Sigmoid colon (tissue), 7 donors: ENCODE measurements around the gene KLHL17. TPM values are rescaled to one million over a fixed set of nuclear protein-coding genes. Genes with fewer than 3 reads are reported as not detected.

Source experiments
- DNase-seq: peaks from one replicate; pipeline ENCODE4 v3.0.0-alpha.2; 2019
- H3K27ac ChIP-seq, 4 donors: fragments of 200-600 bp; sonication (generic); one replicate each; pipeline ENCODE4 v1.5.1; 2016 to 2019; ENCODE audit warnings: mild to moderate bottlenecking in 1 of 4
- H3K27me3 ChIP-seq, 3 donors: fragments of 200-600 bp; sonication (generic); one replicate each; pipeline ENCODE4 v1.5.1; 2019; ENCODE audit warnings: mild to moderate bottlenecking in 1 of 3
- H3K36me3 ChIP-seq, 4 donors: fragments of 200-600 bp; sonication (generic); one replicate each; pipeline ENCODE4 v1.5.1; 2016 to 2019
- H3K4me1 ChIP-seq, 4 donors: fragments of 200-600 bp; sonication (generic); one replicate each; pipeline ENCODE4 v1.5.1; 2017 to 2019
- H3K4me3 ChIP-seq, 4 donors: fragments of 200-600 bp; sonication (generic); one replicate each; pipeline ENCODE4 v1.5.1; 2017 to 2019; ENCODE audit warnings: mild to moderate bottlenecking in 2 of 4, moderate library complexity in 1 of 4
- H3K9me3 ChIP-seq, 4 donors: fragments of 200-600 bp in 3 of 4; sonication (generic) in 3 of 4; one replicate each; pipeline versions ENCODE4 v1.5.1 to v1.6.1; 2013 to 2019
- EP300 ChIP-seq, 4 donors: sonication (generic); formaldehyde crosslinking; IDR thresholded peaks; one replicate each; pipeline ENCODE4 v1.6.1; 2017; ENCODE audit warnings: antibody characterized with exemption in 4 of 4
- POLR2A ChIP-seq, 2 donors: fragments of 450-650 bp; IDR thresholded peaks; one replicate each; pipeline ENCODE4 v1.6.1; 2016; ENCODE audit warnings: antibody characterized with exemption in 2 of 2, mild to moderate bottlenecking in 2 of 2, moderate library complexity in 2 of 2
- POLR2AphosphoS5 ChIP-seq, 4 donors: sonication (generic); formaldehyde crosslinking; IDR thresholded peaks; one replicate each; pipeline ENCODE4 v1.6.1; 2017; ENCODE audit warnings: antibody characterized with exemption in 4 of 4
- WGBS, 2 donors: extraction: QIAGEN DNeasy Blood & Tissue Kit; methylation state at CpG; one replicate each; pipeline ENCODE4 v1.1.7; 2013; 5-methylcytosine and 5-hydroxymethylcytosine counted together
- intact Hi-C: fragments of 100-400 bp; cut with DNase I; formaldehyde crosslinking; loops from one replicate; pipeline ENCODE4 v1.15.1; 2023
- polyA plus RNA-seq, 3 donors: library from polyadenylated mRNA; stranded (reverse); fragments of 200-250 nt; gene quantifications; one replicate each; pipeline ENCODE4 v1.2.3, GENCODE V29; 2013
- total RNA-seq, 4 donors: library from RNA; depleted of rRNA; stranded (reverse); fragments of >200 nt; gene quantifications; one replicate each; pipeline ENCODE4 v1.1.0, GENCODE V29; 2016
- TF ChIP-seq, protein P1 (sequence below), 4 experiments: fragments of 450-650 bp in 3 of 4; fragments of 200-600 bp in 1 of 4; IDR thresholded peaks; one replicate each; pipeline ENCODE4 v1.5.1; 2016 to 2019; ENCODE audit warnings: antibody characterized with exemption in 4 of 4, mild to moderate bottlenecking in 3 of 4, moderate library complexity in 2 of 4
- donor health status: healthy with polysubstance abuse.
- donor health status: Bipolar disorder and iron deficiency.
- donor health status: healthy.

The KLHL17 gene
- total and polyA plus RNA-seq, 7 donors = 0.69 to 10.8 (median 4.9) TPM

DNA sequence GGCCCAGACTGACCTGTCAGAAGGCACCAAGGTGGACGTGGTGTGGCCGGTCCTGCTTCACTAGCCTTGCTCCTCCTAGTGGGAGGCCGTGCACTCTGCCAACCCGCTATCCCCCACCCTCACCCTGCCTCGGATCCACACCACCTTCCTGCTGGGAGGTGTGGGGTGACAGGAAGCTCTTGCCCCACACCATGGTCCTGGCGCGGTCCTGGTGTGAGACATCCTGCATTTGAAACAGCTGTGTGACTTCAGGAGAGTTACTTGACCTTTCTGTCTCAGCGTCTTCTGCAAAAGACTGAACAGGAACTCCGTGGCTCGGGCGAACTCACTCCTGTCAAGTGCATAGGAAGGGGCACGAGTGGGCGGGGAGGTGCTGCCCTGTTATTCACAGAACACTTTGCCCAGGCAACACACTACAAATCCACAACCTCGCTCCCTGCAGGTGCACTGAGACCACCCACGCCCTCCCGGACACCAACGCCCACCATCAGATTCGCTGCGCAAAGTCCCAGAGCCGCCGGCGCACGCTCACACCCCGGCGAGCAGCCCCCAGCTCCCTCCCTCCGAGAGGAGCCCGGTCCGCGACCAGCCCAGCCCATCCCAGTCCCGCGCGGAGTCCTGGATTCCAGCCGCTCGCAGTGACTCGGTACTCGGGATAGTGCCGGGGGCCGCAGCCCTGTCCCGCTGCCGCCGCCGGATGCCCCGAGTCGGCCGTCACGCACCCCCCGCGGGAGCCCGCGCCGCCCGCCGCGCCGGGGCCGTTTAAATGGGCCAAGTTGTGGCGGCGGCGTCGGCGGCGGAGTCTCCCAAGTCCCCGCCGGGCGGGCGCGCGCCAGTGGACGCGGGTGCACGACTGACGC is 37.0 kb upstream of the KLHL17 start, which contains the start of gene SAMD11:
TSS of gene SAMD11 (plus strand) at position 793 of the 860 bp plus-strand sequence. CDS start 509 bp downstream, outside the sequence.
- intact Hi-C loops = loop anchor here (2.0 kb wide), 1 partner anchor 19 kb away; no protein-coding TSS in a partner anchor
- peak; percentile 91 for DNase-seq
- TF ChIP-seq, protein P1, sequence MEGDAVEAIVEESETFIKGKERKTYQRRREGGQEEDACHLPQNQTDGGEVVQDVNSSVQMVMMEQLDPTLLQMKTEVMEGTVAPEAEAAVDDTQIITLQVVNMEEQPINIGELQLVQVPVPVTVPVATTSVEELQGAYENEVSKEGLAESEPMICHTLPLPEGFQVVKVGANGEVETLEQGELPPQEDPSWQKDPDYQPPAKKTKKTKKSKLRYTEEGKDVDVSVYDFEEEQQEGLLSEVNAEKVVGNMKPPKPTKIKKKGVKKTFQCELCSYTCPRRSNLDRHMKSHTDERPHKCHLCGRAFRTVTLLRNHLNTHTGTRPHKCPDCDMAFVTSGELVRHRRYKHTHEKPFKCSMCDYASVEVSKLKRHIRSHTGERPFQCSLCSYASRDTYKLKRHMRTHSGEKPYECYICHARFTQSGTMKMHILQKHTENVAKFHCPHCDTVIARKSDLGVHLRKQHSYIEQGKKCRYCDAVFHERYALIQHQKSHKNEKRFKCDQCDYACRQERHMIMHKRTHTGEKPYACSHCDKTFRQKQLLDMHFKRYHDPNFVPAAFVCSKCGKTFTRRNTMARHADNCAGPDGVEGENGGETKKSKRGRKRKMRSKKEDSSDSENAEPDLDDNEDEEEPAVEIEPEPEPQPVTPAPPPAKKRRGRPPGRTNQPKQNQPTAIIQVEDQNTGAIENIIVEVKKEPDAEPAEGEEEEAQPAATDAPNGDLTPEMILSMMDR (IDR thresholded peaks at IDR 0.05) = no peak
- no peak for TF ChIP-seq POLR2A (IDR thresholded peaks at IDR 0.05)
- TF ChIP-seq EP300 (IDR thresholded peaks at IDR 0.05) = no peak
- no peak for TF ChIP-seq POLR2AphosphoS5 (IDR thresholded peaks at IDR 0.05)
- Histone ChIP-seq H3K27ac (peak within 1 kb of the TSS; percentile 12 to 48 (median 40)), H3K4me1 (peaks cover 2 to 54% (median 46%) of the 10 kb centered on the region in 4 donors), H3K27me3 (peaks cover 26 to 89% (median 50%) of the 10 kb centered on the region in 3 donors), H3K36me3 (no peaks in the 10 kb centered on the region), H3K4me3 (peak within 1 kb of the TSS; percentile 12 to 58 (median 52)), H3K9me3 (no peaks in the 10 kb centered on the region)
- 1 to 4% methylated on average over 72 of the region's 72 CpGs for WGBS, 2 donors

DNA sequence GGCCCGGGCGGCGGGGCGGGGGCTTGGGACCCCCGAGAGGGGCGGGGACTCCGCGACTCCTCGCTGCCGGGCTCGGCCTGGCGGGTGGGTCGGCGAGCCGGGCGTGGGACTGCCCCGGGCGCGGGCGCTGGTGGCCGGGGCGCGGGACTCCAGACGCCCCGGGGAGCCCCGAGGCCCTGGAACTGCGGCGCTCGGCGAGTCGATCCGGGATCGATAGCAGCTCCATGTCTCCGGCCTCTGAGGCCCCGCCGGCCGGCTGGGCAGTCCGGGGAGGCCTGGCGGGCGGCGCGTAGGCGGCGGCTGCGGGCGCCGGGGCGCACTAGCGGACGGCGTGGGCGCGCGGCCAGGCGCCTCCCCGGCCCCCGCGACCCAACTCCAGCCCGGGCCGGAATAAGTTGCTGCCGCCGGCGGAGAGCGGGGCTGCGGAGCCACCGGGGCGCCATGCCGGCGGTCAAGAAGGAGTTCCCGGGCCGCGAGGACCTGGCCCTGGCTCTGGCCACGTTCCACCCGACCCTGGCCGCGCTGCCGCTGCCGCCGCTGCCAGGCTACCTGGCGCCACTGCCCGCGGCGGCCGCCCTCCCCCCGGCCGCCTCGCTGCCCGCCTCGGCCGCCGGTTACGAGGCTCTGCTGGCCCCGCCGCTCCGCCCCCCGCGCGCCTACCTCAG is 36.3 kb upstream of the KLHL17 start:
- intact Hi-C loops = loop anchor here (2.0 kb wide), 1 partner anchor 19 kb away; no protein-coding TSS in a partner anchor
- 0% methylated on average over 98 of the region's 98 CpGs for WGBS, 2 donors
- H3K9me3 ChIP-seq = no peaks in the 10 kb centered on the region
- peak overlapping the region; percentile 12 to 48 (median 40) for H3K27ac ChIP-seq
- H3K4me1 ChIP-seq = peaks cover 2 to 54% (median 46%) of the 10 kb centered on the region in 4 donors
- DNase-seq = no peak
- peak overlapping the region in 3 of 4 donors; percentile 51 to 58 (median 52) for H3K4me3 ChIP-seq
- TF ChIP-seq POLR2AphosphoS5 (IDR thresholded peaks at IDR 0.05) = no peak
- TF ChIP-seq POLR2A (IDR thresholded peaks at IDR 0.05) = no peak
- no peak for TF ChIP-seq EP300 (IDR thresholded peaks at IDR 0.05)
- TF ChIP-seq, protein P1 (IDR thresholded peaks at IDR 0.05) = no peak
- peaks cover 26 to 90% (median 51%) of the 10 kb centered on the region in 3 donors for H3K27me3 ChIP-seq
- no peaks in the 10 kb centered on the region for H3K36me3 ChIP-seq

DNA sequence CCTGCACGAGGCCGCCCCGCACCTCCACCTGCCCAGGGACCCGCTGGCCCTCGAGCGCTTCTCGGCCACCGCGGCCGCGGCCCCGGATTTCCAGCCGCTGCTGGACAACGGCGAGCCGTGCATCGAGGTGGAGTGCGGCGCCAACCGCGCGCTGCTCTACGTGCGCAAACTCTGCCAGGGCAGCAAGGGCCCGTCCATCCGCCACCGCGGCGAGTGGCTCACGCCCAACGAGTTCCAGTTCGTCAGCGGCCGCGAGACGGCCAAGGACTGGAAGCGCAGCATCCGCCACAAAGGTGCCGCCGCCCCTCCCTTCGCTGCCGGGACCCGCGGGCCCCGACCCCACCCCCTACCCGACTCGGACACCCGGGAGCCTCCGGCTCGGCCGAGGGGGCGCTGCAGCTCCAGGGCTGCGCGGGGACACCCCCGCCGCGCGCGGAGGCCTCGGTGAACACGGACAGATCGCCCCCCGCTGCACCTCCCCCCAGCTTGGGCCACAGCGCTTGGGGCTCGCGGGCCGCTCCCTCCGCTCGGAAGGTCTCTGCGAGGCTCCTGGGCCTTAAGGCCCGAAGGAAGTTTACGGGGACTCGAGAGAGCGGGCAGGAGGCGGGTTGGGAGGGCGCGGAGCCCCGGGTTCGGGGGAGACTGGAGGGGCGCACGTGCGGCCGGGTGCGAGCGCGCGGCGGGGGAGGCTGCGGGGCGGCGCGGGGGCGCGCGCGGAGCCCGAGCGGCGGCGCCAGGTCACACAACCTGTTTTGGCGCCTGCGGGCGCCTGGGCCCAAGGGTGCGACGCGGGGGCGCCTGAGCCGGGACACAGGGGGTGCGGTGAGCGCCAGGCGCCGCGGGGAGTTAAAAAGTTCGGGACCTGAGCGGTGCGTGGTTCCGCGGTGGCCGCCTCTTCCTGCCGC is 35.5 kb upstream of the KLHL17 start:
- intact Hi-C loops = no loop called here
- no peak for DNase-seq
- H3K36me3 ChIP-seq = no peaks in the 10 kb centered on the region
- peak overlapping the region; percentile 12 to 58 (median 52) for H3K4me3 ChIP-seq
- WGBS, 2 donors = 1% methylated on average over 119 to 120 of the region's 120 CpGs
- TF ChIP-seq POLR2A (IDR thresholded peaks at IDR 0.05) (no peak), POLR2AphosphoS5 (IDR thresholded peaks at IDR 0.05) (no peak), EP300 (IDR thresholded peaks at IDR 0.05) (no peak)
- TF ChIP-seq, protein P1 (IDR thresholded peaks at IDR 0.05) = no peak
- H3K27me3 ChIP-seq = peaks cover 26 to 84% (median 46%) of the 10 kb centered on the region in 3 donors
- H3K4me1 ChIP-seq = peaks cover 2 to 54% (median 46%) of the 10 kb centered on the region in 4 donors
- no peaks in the 10 kb centered on the region for H3K9me3 ChIP-seq
- peak overlapping the region in 3 of 4 donors; percentile 12 to 48 (median 42) for H3K27ac ChIP-seq
